ENCODE results near the gene CCL23. TPM values are rescaled to one million over a fixed set of nuclear protein-coding genes. Genes with fewer than 3 reads are reported as not detected.

CCL23 gene
- total RNA-seq, 3 donors from 2014 or later: 1.3 to 2.7 (median 1.9) TPM

DNA sequence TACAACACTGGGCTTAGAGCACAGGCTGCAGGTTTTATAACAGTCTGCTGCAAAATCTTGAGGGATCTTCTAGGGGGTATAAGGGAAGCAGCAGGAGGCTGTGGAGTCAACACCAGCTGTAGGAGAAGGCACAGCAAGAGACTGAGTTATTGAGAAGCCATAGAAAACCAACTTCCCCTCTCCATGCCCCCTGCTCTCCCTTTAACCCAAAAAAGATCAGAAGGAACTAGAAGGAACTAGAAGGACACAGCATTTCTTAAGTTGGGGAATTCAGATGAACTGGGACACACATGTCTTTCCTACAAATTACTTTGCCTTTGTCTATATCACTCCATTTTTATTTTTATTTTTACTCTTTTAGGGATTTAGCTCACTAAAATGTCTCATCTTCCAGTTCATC, 40.1 kb upstream of the CCL23 start:
- no peak for DNase-seq (ENCODE audit: low spot score in 2 of 2)
- Histone ChIP-seq H3K4me1 (no peaks in the 10 kb centered on the region), H3K27ac (no peak overlapping the region), H3K27me3 (no peaks in the 10 kb centered on the region), H3K9me3 (no peaks in the 10 kb centered on the region), H3K36me3 (no peaks in the 10 kb centered on the region), H3K4me3 (no peak overlapping the region)
- TF ChIP-seq CTCF (IDR thresholded peaks at IDR 0.05): no peak
- TF ChIP-seq POLR2AphosphoS5 (IDR thresholded peaks at IDR 0.05): no peak
- no peak for TF ChIP-seq POLR2A (IDR thresholded peaks at IDR 0.05)
- intact Hi-C loops (cut with DNase I; ENCODE audit: low total_unique reads): no loop called here

GRCh38 chr17:36055921-36056520, 38.2 kb upstream of the CCL23 start:
- no peak overlapping the region for H3K4me3 ChIP-seq
- no peaks in the 10 kb centered on the region for H3K9me3 ChIP-seq
- intact Hi-C loops (cut with DNase I; ENCODE audit: low total_unique reads): no loop called here
- no peak for TF ChIP-seq POLR2A (IDR thresholded peaks at IDR 0.05)
- no peak for TF ChIP-seq POLR2AphosphoS5 (IDR thresholded peaks at IDR 0.05)
- TF ChIP-seq CTCF (IDR thresholded peaks at IDR 0.05): no peak
- H3K27ac ChIP-seq: no peak overlapping the region
- no peaks in the 10 kb centered on the region for H3K27me3 ChIP-seq
- no peaks in the 10 kb centered on the region for H3K36me3 ChIP-seq
- no peak for DNase-seq (ENCODE audit: low spot score in 2 of 2)
- H3K4me1 ChIP-seq: no peaks in the 10 kb centered on the region

DNA sequence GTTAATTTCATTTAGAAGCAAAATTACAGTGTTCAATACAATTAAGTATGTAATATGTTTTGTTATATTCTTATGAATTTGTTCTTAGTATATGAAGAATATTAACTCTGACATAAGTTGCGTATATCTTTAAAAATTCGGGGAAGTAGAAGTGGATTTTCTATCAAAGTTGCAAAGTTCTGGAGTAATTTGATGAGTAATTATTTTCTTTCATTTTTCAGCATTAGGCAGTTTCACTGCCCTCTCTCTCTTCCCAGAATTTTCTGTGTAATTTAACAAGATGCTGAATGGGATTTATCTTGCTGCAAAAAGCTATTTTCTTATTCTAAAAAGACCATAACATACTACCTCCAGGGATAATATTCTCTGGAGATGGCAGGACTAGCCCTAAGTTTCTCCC, 37.4 kb upstream of the CCL23 start:
- Histone ChIP-seq H3K4me1 (no peaks in the 10 kb centered on the region), H3K4me3 (no peak overlapping the region), H3K9me3 (peaks cover 0 to 2% of the 10 kb centered on the region in 2 donors), H3K36me3 (no peaks in the 10 kb centered on the region), H3K27me3 (no peaks in the 10 kb centered on the region), H3K27ac (no peak overlapping the region)
- intact Hi-C loops (cut with DNase I; ENCODE audit: low total_unique reads): no loop called here
- TF ChIP-seq POLR2A (IDR thresholded peaks at IDR 0.05) (no peak), CTCF (IDR thresholded peaks at IDR 0.05) (no peak), POLR2AphosphoS5 (IDR thresholded peaks at IDR 0.05) (no peak)
- no peak for DNase-seq (ENCODE audit: low spot score in 2 of 2)

GRCh38 chr17:36049643-36050042, 31.9 kb upstream of the CCL23 start:
- Histone ChIP-seq H3K9me3 (peaks cover 9 to 26% of the 10 kb centered on the region in 2 donors), H3K4me1 (no peaks in the 10 kb centered on the region), H3K27me3 (peaks cover 0 to 3% of the 10 kb centered on the region in 2 donors), H3K27ac (no peak overlapping the region), H3K4me3 (no peak overlapping the region), H3K36me3 (no peaks in the 10 kb centered on the region)
- intact Hi-C loops (cut with DNase I; ENCODE audit: low total_unique reads): no loop called here
- DNase-seq (ENCODE audit: low spot score in 2 of 2): no peak
- TF ChIP-seq CTCF (IDR thresholded peaks at IDR 0.05): no peak
- TF ChIP-seq POLR2A (IDR thresholded peaks at IDR 0.05): no peak
- TF ChIP-seq POLR2AphosphoS5 (IDR thresholded peaks at IDR 0.05): no peak

DNA sequence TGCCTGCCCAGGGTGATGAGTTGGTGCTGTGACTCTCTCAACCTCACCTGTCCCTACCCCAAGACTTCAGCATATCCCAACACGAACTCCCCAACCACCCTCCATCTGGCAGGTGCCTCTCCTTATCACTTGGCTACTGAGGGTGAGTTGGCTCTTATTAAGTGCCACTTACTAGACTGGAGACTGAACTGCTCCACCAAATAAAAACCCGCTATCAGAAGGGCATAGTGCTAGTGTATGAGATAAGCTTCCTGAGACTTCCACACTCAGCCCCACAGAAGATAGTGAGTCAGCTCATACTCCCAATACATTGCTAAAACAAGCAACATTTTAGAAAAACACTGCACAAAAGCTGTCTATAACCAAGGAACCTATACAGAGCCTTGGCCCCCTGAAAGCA, 30.3 kb upstream of the CCL23 start:
- Histone ChIP-seq H3K9me3 (peaks cover 9 to 26% of the 10 kb centered on the region in 2 donors), H3K27ac (no peak overlapping the region), H3K36me3 (no peaks in the 10 kb centered on the region), H3K4me3 (no peak overlapping the region), H3K4me1 (no peaks in the 10 kb centered on the region), H3K27me3 (peaks cover 0 to 3% of the 10 kb centered on the region in 2 donors)
- intact Hi-C loops (cut with DNase I; ENCODE audit: low total_unique reads): no loop called here
- TF ChIP-seq POLR2A (IDR thresholded peaks at IDR 0.05): no peak
- TF ChIP-seq CTCF (IDR thresholded peaks at IDR 0.05): no peak
- TF ChIP-seq POLR2AphosphoS5 (IDR thresholded peaks at IDR 0.05): no peak
- DNase-seq (ENCODE audit: low spot score in 2 of 2): no peak
